ENCODE results near the gene IGBP1. TPM values are rescaled to one million over a fixed set of nuclear protein-coding genes. Genes with fewer than 3 reads are reported as not detected.
"Not testable (repeated sequence)": the region's sequence is repeated elsewhere in the genome, so short reads cannot be mapped to it uniquely, and the experiment has no call there.

The IGBP1 gene
- total RNA-seq, 1 donor from 2014 or later: 138 TPM

DNA sequence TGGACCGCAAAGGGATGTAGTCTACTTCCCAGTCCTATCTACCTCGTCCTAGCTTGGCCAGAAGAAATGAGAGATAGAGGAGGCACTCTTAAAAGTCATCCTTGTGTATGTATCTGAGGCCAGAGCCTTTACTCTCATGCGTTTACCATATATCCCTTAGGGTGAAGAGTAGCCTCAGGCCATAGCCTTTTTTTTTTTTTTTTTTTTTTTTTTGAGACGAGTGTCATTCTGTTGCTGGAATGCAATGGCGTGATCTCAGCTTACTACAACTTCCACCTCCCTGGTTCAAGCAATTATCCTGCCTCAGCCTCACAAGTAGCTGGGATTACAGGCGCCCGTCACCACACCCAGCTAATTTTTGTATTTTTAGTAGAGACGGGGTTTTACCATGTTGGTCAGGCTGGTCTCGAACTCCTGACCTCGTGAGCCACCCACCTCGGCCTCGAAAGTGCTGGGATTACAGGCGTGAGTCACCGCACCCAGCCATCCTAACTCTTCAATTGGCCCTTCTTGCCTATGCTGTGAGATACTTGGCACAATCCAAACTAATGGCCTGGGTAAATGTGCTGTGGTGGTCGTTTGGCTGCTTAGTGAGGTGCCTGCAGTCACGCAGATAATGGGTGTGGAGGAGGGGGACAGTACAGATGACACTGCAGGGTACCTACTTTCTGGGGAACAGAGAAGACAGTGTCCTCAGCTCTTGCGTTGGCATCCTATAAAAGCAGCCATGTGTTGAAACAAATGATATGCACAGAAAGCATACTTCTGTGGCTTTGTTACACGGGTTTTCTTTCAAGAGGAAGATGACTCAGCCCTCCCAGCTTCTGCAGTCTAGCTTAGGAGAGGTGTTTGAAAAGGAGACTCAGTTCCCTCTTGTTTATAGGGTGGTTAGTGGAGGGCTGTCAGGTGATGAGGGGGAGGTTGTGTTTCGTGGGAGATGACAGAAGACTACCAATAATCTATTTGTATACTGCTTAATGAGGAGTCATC lies 33.6 kb downstream of the IGBP1 start:
- FAIRE-seq: no peak
- DNase-seq (ENCODE audit: low spot score in 2 of 2): no peak

DNA sequence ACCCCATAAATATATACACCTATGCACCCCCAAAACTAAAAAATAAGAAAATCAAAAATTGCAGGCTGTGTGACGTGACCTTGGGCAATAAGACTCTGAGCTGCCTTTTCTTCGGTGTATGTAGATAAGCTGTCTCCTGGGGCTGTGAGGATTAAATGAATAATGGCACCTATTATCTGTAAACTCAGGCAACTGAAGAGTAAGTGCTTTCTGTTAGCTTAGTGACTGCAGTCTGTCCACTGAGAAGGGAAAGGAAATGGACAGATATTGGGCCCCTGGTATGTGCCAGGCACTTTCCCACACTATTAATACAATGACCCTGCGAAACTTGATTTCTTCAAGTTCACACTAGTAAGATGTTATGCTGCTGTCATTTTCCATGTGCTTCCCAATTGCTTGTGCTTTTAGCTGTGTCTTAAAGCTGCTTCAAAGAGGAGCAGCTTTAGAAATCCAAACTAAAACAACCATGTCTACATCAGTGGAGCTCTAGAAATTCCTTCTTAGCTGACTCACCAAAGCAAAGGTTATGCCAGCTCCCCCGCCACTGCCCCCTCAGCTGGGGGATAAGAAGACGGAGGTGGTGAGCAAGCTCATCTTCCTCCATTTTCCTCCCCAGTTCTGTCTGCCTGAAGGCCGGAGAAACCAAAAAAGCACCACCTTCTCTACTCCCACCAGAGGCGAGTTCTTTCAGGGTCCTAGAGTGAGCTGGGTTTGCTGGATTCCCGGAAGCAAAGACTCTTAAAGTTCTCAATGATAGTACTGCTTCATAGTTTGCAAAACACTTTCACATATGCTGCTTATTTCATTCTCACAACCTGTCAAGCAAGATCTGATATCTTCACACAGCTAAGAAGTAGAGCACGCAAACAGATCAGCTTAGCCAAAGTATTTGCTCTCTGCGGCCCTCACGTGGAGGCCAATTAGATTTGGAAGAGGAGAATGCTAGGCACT lies 35.3 kb downstream of the IGBP1 start:
- DNase-seq (ENCODE audit: low spot score in 2 of 2) (no peak), FAIRE-seq (no peak)

DNA sequence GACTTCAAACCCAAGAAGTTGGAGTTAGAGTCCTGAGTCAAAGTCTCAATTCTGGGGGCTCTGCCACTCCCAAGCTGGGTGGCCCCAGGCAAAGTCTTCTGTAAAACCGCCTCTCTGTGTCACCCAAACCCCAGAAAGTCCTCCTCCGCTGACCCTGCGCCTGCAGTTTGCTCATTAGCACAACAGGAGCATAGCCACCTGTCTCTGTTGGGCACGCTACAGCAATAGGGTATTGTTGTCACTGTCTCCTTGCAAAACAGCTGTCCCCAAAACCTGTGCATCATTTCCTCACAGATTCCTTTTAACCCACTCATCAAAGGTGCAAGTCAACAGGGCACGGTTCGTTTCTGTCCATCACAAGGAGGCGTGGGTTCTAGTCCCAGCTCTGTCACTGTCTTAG lies 36.0 kb downstream of the IGBP1 start:
- DNase-seq (ENCODE audit: low spot score in 2 of 2): no peak
- FAIRE-seq: no peak

DNA sequence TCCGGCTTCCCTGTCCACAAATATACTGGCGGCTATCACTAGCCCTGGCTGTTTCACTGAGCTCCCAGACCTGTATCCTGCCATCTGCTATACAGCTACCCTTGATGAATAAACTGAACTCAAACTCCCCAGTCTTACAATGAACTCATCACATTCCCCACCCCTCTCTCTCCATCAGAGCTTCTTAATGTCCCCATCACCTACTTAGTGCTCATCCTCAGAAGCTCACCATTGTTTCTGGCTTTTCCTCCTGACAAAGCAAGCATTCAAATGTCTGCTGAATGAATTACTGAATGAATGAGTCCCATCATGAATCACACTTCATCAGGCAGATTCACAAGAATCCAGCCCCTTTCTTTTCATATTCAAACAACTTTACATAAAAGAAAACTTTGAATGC lies 38.4 kb downstream of the IGBP1 start:
- FAIRE-seq (no peak), DNase-seq (ENCODE audit: low spot score in 2 of 2) (no peak)

DNA sequence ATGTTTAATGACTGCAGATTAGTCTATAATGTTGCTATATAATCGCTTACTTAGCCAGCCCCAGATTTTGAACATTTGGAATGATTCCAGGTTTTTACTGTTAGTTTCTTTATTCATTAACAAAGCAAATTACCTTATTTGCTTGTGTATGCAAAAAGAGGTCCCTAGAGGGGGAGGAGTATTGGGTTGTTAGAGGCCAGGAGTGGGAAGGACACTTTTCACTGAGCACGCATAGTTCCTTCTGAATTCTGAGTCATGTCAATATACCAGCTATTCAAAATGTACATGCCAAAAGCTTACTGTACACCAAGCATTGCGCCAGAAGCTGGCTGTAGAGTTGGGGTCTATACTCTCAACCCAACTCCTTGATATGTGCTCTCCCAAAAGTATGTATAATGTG lies 39.0 kb downstream of the IGBP1 start:
- no peak for DNase-seq (ENCODE audit: low spot score in 2 of 2)
- no peak for FAIRE-seq

DNA sequence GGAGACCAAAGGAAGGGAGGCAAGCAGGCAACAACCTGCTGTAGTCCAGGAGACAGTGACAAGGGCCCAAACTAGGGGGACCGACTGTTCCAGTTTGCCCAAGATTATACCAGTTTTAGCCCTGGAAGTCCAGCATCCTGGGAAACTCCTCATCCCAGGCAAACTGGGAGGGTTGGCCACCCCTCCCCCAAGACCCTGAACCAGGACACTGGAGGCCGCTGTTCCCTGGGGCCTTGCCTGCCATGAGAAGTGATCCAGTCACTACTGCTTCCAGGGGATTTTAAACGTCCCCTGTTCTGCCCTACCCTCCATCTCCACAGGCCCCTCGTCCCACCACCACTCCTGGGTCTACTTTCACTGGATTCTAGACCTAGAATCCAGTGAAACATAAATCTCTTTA lies 39.7 kb downstream of the IGBP1 start:
- no peak for DNase-seq (ENCODE audit: low spot score in 2 of 2)
- FAIRE-seq: no peak

DNA sequence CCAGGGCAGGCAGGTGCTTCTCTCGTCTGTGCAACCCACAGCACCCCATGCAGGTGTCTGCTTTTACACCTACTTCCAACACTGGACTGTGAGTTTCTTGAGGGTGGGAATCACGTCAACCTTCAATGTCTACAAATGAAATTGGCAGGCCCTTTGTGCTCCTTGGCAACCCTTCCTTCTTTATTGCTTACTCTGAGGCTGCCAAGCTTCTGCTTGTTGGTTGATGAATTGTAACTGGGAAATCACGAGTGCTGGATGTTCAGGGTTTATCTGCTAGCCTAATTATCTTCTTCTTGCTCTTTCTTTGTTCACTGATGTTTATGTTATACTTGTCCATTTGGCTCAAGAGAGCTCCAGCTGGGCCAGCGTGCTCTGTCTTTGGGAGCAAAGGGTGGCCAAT lies 41.5 kb downstream of the IGBP1 start:
- DNase-seq (ENCODE audit: low spot score in 2 of 2) (no peak), FAIRE-seq (no peak)

DNA sequence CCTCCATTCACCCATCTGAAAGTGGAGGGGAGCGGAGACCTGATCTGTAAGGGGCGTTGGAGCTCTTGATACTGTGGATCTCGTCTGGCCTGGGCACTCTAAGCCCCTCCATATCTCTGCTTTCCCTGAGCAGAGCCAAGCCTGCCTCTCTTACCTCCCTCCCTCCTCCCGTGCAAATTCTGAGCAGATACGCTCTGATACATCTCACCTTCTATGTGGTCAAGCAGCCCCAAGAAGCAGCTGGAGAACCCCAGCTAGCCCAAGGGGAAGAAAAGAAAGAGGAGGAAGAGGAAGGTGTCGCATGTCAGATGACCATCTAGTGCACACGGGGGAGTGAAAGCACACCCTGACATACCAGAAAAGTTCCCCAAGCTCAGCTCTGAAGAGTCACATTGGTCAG lies 42.1 kb downstream of the IGBP1 start:
- DNase-seq (ENCODE audit: low spot score in 2 of 2) (no peak), FAIRE-seq (no peak)

DNA sequence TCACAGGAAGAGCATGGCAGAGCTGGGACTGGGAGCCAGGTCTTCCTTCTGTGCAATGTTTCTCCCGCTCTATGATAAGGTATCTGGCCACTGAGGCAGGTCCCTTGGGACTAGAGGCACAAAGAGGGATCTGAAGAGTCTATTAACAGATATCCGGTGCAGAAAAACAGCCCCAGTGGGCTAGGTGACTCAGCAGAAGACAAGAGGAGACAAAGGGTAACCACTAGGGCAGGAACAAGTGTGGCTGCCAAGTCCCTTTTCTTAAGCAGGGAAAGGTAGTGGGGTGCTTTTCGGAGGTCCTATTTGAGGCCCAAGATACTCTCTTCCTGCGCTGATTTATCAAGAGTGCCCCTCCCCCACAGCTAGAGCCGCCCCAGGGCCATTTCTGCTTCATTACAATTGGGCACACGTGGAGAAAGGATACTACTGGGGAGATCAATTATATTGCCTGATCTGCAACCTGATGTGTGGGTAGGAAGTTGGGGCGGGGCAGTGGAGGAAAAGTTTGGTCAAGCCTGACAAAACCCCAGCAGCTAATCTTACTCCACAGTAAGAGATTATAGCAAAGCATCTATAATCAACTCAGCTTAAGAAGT lies 43.8 kb downstream of the IGBP1 start, which contains the start of gene DGAT2L6:
Gene DGAT2L6, plus strand, starts transcription at position 546 of the 596 bp plus-strand sequence. CDS start 100 bp downstream, outside the sequence.
- FAIRE-seq: no peak
- DNase-seq (ENCODE audit: low spot score in 2 of 2): no peak

DNA sequence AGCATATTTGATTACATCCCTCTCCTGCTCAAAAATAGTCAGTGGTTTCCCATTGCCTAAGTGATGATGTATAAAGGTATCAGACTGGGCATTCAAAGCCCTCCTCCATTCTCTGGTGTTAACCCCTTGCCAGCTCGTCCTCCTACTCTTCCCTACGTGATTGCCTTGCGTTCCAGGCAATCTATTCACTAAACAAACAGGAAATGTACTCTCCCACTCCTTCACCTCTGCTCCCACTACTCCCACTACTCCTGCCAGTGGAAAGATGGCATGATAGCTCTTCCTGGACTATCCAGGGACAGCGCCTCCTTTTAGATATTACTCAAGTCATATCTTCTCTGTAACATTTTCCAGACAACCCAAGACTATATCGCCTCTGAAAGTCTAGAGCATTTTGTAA lies 49.8 kb downstream of the IGBP1 start:
- DNase-seq (ENCODE audit: low spot score in 2 of 2) (no peak), FAIRE-seq (no peak)

DNA sequence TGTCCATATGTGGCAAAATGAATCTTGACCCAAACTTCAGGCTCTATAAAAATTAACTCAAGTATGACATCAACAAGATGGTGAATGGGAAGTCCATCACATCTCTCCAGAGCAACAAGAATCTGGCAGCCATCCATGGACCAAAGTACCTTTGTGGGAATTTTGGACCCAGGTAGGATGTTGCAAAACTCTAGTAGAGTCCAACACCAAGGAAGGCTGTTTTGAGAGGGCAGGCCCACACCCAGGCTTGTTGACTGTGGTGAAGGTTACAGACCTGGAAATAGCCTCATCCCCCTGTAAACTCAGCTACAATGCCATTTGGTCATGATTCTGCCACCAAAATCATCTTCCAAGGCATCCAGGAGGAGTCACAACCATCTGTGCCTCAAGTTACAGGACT lies 57.0 kb downstream of the IGBP1 start:
- FAIRE-seq (no peak), DNase-seq (ENCODE audit: low spot score in 2 of 2) (no peak)

DNA sequence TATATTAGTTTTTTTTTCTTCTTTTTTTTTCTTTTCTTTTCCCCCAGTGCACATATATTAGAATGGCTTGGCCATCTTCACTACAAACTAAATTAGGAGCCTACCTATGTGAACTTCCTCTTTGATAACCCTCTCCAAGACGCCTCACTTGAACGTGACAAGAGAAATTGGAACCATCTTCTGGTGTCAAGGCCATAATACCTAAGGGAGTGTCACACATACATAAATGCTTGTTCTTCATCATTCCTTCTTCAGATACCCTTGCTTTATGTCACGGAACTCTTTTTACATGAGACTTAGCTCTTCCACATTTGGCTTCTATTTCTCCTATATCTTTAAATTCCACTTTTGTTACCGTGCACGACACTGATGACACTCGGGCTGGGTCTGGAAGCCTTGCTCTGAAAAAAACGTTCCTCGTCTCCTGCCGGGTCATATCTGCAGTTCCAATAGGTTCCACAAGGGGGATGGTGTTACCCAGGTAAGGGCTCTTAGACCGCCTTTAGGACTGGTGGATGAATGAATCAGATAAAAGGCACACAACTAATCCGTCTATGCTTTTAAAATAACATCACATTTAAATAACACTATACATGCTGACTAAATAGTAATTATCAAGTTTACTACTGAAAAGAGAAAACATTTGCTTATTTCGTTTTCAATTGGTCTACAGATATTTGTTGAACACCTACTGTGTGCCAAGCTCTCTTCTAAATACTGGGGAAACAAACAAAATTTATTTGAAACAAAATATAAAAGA lies 63.9 kb downstream of the IGBP1 start:
- FAIRE-seq (no peak), DNase-seq (ENCODE audit: low spot score in 2 of 2) (no peak)

DNA sequence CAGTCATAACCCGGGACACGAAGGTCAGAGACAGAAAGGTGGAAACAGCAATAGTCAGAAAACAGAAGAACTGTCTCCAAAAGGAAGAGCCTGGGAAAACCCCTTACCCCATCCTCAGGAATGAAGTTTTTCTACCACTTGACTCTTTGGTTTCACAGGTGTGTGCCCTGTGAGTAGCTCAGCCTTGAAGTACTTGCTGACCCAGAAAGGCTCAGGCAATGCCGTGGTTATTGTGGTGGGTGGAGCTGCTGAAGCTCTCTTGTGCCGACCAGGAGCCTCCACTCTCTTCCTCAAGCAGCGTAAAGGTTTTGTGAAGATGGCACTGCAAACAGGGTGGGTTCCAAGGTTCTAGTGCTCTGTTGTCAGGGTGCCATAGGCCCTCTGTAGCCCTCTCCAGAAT lies 68.5 kb downstream of the IGBP1 start:
- FAIRE-seq: no peak
- DNase-seq (ENCODE audit: low spot score in 2 of 2): no peak

DNA sequence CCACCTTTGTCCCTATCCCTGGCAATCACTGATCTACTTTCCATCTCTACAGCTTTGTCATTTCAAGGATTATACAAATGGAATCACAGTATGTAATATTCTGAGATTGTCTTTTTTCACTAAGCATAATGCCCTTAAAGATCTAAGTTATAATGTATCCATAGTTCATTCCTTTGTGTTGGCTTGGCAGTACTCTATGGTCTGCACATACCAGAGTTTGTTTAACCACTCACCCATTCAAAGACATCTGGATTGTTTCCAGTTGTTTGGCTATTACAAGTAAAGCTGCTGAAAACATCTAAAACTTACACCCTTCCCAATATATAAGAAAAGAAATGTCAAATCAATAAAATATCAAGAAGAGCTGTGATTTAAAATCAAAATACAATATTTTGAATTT lies 75.2 kb downstream of the IGBP1 start:
- FAIRE-seq (no peak), DNase-seq (ENCODE audit: low spot score in 2 of 2) (no peak)

DNA sequence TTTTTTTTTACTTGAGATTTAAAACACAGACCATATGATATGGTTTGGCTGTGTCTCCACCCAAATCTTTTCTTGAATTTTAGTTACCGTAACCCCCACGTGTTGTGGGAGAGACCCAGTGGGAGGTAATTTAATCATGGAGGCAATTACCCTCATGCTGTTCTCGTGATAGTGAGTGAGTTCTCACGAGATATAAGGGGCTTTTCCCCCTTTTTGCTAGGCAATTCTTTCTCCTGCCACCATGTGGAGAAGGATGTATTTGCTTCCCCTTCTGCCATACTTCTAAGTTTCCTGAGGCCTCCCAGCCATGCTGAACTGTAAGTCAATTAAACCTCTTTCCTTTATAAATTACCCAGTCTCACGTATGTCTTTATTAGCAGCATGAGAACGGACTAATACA lies 76.3 kb downstream of the IGBP1 start:
- DNase-seq (ENCODE audit: low spot score in 2 of 2); FAIRE-seq: not testable (repeated sequence)

Other genes starting within 250 kb of the IGBP1 start
- gene AWAT2, start 83.5 kb upstream of the IGBP1 start, total RNA-seq: not detected
- not detected for gene OTUD6A, start 71.0 kb upstream of the IGBP1 start, total RNA-seq
- gene DGAT2L6, start 44.0 kb downstream of the IGBP1 start, total RNA-seq: not detected
- gene AWAT1, start 101.2 kb downstream of the IGBP1 start, total RNA-seq: not detected
- gene P2RY4, start 126.8 kb downstream of the IGBP1 start, total RNA-seq: not detected
- not detected for gene ARR3, start 134.9 kb downstream of the IGBP1 start, total RNA-seq
- gene RAB41, start 148.7 kb downstream of the IGBP1 start, total RNA-seq: not detected
- gene PDZD11, start 156.5 kb downstream of the IGBP1 start, total RNA-seq: 31.4 TPM
- 2.9 TPM for gene KIF4A, start 156.7 kb downstream of the IGBP1 start, total RNA-seq